ENCODE results near the gene NEMP1.

GRCh38 chr12:57005980-57006808 is 72.4 kb downstream of the NEMP1 start, which contains the start of gene ZBTB39:
- TF ChIP-seq CTCF (conservative IDR thresholded peaks at IDR 0.05; ENCODE audit: low read depth, low read length), result peak; percentile 63
- no peak for TF ChIP-seq EZH2 (IDR thresholded peaks at IDR 0.05; ENCODE audit: low read length, unreplicated experiment)
- TF ChIP-seq EZH2phosphoT487 (IDR thresholded peaks at IDR 0.05; ENCODE audit: borderline replicate concordance, low read length), result no peak
